H1 (cell line): ENCODE measurements around the gene EHBP1. TPM values are rescaled to one million over a fixed set of nuclear protein-coding genes. Genes with fewer than 3 reads are reported as not detected.

Experiments used
- CTCF ChIA-PET: fragments of 300-600 bp; sonication (Branson Sonifier 250); formaldehyde crosslinking; loops from one replicate; lab custom pipeline; 2021; ENCODE audit not compliant: partially characterized antibody; lab: Charles Lee
- POLR2A ChIA-PET: fragments of 300-600 bp; sonication (Branson Sonifier 250); formaldehyde crosslinking; loops from one replicate; lab custom pipeline; 2021; ENCODE audit warnings: inconsistent platforms; ENCODE audit not compliant: partially characterized antibody; lab: Charles Lee
- DNase-seq, 2 experiments: peaks; one replicate each; pipeline versions ENCODE4 v3.0.0 to v3.0.0-alpha.2; 2010 to 2022; ENCODE audit warnings: low spot score in 2 of 2, low read depth in 1 of 2, mixed read lengths in 1 of 2
- FAIRE-seq: peaks from 2 replicates; lab custom pipeline; 2011; peaks lifted over from hg19 to GRCh38; lab: Jason Lieb, UNC
- H2AFZ ChIP-seq: 2 replicates; pipeline ENCODE4 v1.8.1; 2012; ENCODE audit warnings: low read length, inconsistent platforms
- H2AK5ac ChIP-seq: 2 replicates; pipeline ENCODE4 v1.6.1; 2013; ENCODE audit warnings: low read depth, low read length
- H2BK120ac ChIP-seq: replicated peaks from 2 replicates; pipeline ENCODE3; 2013; ENCODE audit warnings: low read depth, low read length, inconsistent platforms
- H2BK12ac ChIP-seq: 2 replicates; pipeline ENCODE4 v1.6.1; 2013; ENCODE audit warnings: low read depth, low read length
- H2BK15ac ChIP-seq: 2 replicates; pipeline ENCODE4 v1.6.1; 2013; ENCODE audit warnings: low read length
- H2BK20ac ChIP-seq: 2 replicates; pipeline ENCODE4 v1.6.1; 2013; ENCODE audit warnings: low read length
- H2BK5ac ChIP-seq: 2 replicates; pipeline ENCODE4 v1.6.1; 2013; ENCODE audit warnings: low read depth, low read length
- H3K14ac ChIP-seq: 2 replicates; pipeline ENCODE4 v1.6.1; 2013; ENCODE audit warnings: inconsistent platforms; ENCODE audit not compliant: insufficient read length
- H3K18ac ChIP-seq: 2 replicates; pipeline ENCODE4 v1.6.1; 2013; ENCODE audit warnings: low read length; ENCODE audit errors: extremely low read depth
- H3K23ac ChIP-seq: 2 replicates; pipeline ENCODE4 v1.6.1; 2013; ENCODE audit warnings: inconsistent platforms; ENCODE audit not compliant: insufficient read length
- H3K23me2 ChIP-seq: 2 replicates; pipeline ENCODE4 v1.6.1; 2013; ENCODE audit warnings: low read depth, low read length
- H3K27ac ChIP-seq: 2 replicates; pipeline ENCODE4 v1.6.1; 2011; ENCODE audit warnings: low read depth, low read length, inconsistent platforms
- H3K27me3 ChIP-seq, 4 experiments: replicated peaks in 1 of 4; 1 replicate in 1 of 4; 2 replicates in 3 of 4; pipeline versions ENCODE4 v1.6.1 to v1.8.1; 2011 to 2013; ENCODE audit warnings: low read length in 3 of 4, mild to moderate bottlenecking in 3 of 4, inconsistent platforms in 2 of 4, mixed read lengths in 2 of 4, moderate library complexity in 1 of 4; ENCODE audit not compliant: control insufficient read depth in 3 of 4, insufficient read depth in 3 of 4; ENCODE audit errors: extremely low read depth in 1 of 4
- H3K36me3 ChIP-seq, 4 experiments: 2 replicates each; pipeline versions ENCODE4 v1.6.1 to v1.8.1; 2011 to 2013; ENCODE audit warnings: mild to moderate bottlenecking in 4 of 4, low read length in 3 of 4, moderate library complexity in 2 of 4, control low read depth in 1 of 4, inconsistent platforms in 1 of 4; ENCODE audit not compliant: insufficient read depth in 4 of 4, control insufficient read depth in 2 of 4
- H3K4ac ChIP-seq: replicated peaks from 2 replicates; pipeline ENCODE3; 2013; ENCODE audit warnings: low read length, low read depth, mixed read lengths, inconsistent platforms; ENCODE audit not compliant: insufficient read length
- H3K4me1 ChIP-seq, 4 experiments: replicated peaks in 1 of 4; 1 replicate in 1 of 4; 2 replicates in 3 of 4; pipeline versions ENCODE4 v1.6.1 to v1.8.1; 2011 to 2013; ENCODE audit warnings: low read length in 3 of 4, inconsistent platforms in 2 of 4, mixed read lengths in 1 of 4; ENCODE audit not compliant: insufficient read depth in 4 of 4, control insufficient read depth in 3 of 4
- H3K4me2 ChIP-seq, 2 experiments: 2 replicates each; pipeline versions ENCODE4 v1.6.1 to v1.8.1; 2011 to 2013; ENCODE audit warnings: low read depth in 2 of 2, low read length in 2 of 2, control low read depth in 1 of 2, inconsistent platforms in 1 of 2, mild to moderate bottlenecking in 1 of 2; ENCODE audit not compliant: insufficient read depth in 1 of 2
- H3K4me3 ChIP-seq, 4 experiments: fragments of 200-600, 300-600 bp in 1 of 4; sonication (generic), shearing (Covaris generic), sonication (Bioruptor Twin) in 1 of 4; 2 replicates each; pipeline versions ENCODE4 v1.5.1 to v1.8.1; 2011 to 2016; ENCODE audit warnings: low read length in 4 of 4, low read depth in 3 of 4, control low read depth in 2 of 4, inconsistent platforms in 2 of 4, mild to moderate bottlenecking in 2 of 4, mixed read lengths in 1 of 4, moderate library complexity in 1 of 4; ENCODE audit not compliant: insufficient read depth in 2 of 4; ENCODE audit errors: extremely low read depth in 1 of 4
- H3K56ac ChIP-seq: replicated peaks from 2 replicates; pipeline ENCODE3; 2013; ENCODE audit warnings: low read depth, mild to moderate bottlenecking, mixed read lengths, low read length, inconsistent platforms; ENCODE audit not compliant: insufficient read length
- H3K79me1 ChIP-seq: 2 replicates; pipeline ENCODE4 v1.6.1; 2013; ENCODE audit warnings: low read depth, low read length, control low read depth
- H3K79me2 ChIP-seq, 2 experiments: 2 replicates each; pipeline versions ENCODE4 v1.6.1 to v1.8.1; 2012 to 2013; ENCODE audit warnings: low read length in 2 of 2, mild to moderate bottlenecking in 2 of 2, inconsistent platforms in 1 of 2; ENCODE audit not compliant: insufficient read depth in 2 of 2, control insufficient read depth in 1 of 2
- H3K9ac ChIP-seq, 4 experiments: replicated peaks in 1 of 4; 1 replicate in 1 of 4; 2 replicates in 3 of 4; pipeline versions ENCODE4 v1.6.1 to v1.8.1; 2011 to 2013; ENCODE audit warnings: low read depth in 3 of 4, low read length in 3 of 4, control low read depth in 2 of 4, mild to moderate bottlenecking in 2 of 4, moderate library complexity in 2 of 4, inconsistent platforms in 1 of 4; ENCODE audit errors: extremely low read depth in 1 of 4
- H3K9me3 ChIP-seq, 2 experiments: 2 replicates each; pipeline versions ENCODE4 v1.6.1 to v1.8.1; 2012 to 2013; ENCODE audit warnings: mild to moderate bottlenecking in 2 of 2, moderate library complexity in 2 of 2, control low read depth in 1 of 2, inconsistent platforms in 1 of 2, low read depth in 1 of 2, low read length in 1 of 2, mixed read lengths in 1 of 2; ENCODE audit not compliant: insufficient read depth in 2 of 2
- H4K20me1 ChIP-seq, 2 experiments: replicated peaks in 1 of 2; 2 replicates each; pipeline versions ENCODE3 to v1.8.1; 2011 to 2013; ENCODE audit warnings: inconsistent platforms in 2 of 2, low read length in 2 of 2, mild to moderate bottlenecking in 1 of 2; ENCODE audit not compliant: insufficient read depth in 2 of 2, control insufficient read depth in 1 of 2
- H4K5ac ChIP-seq: 2 replicates; pipeline ENCODE4 v1.6.1; 2013; ENCODE audit warnings: low read length, low read depth, mixed read lengths, inconsistent platforms; ENCODE audit not compliant: insufficient read length
- H4K8ac ChIP-seq: 2 replicates; pipeline ENCODE4 v1.8.0; 2013; ENCODE audit warnings: mild to moderate bottlenecking, moderate library complexity, low read length, inconsistent platforms; ENCODE audit not compliant: insufficient read depth; ENCODE audit errors: extremely low read depth
- H4K91ac ChIP-seq: replicated peaks from 2 replicates; pipeline ENCODE3; 2013; ENCODE audit warnings: low read length, mixed read lengths, inconsistent platforms; ENCODE audit not compliant: insufficient read length
- CEBPB ChIP-seq: IDR thresholded peaks from 2 replicates; pipeline ENCODE4 v1.6.1; 2012; ENCODE audit warnings: low read depth, low read length
- CREB1 ChIP-seq: IDR thresholded peaks from 2 replicates; pipeline ENCODE4 v1.6.1; 2012; ENCODE audit warnings: inconsistent platforms
- EGR1 ChIP-seq: IDR thresholded peaks from 2 replicates; pipeline ENCODE4 v1.6.1; 2011; ENCODE audit warnings: low read depth, low read length, borderline replicate concordance
- FOSL1 ChIP-seq: IDR thresholded peaks from 2 replicates; pipeline ENCODE4 v1.6.1; 2011; ENCODE audit warnings: mild to moderate bottlenecking, low read depth, low read length, moderate library complexity; ENCODE audit not compliant: insufficient read depth
- HDAC2 ChIP-seq, 2 experiments: fragments of 300-600 bp in 1 of 2; sonication (generic) in 1 of 2; IDR thresholded peaks; 2 replicates each; pipeline ENCODE4 v1.6.1; 2011 to 2012; ENCODE audit warnings: low read depth in 2 of 2, low read length in 2 of 2, mild to moderate bottlenecking in 2 of 2, moderate library complexity in 2 of 2, borderline replicate concordance in 1 of 2, inconsistent platforms in 1 of 2
- JUND ChIP-seq: IDR thresholded peaks from 2 replicates; pipeline ENCODE4 v1.6.1; 2011; ENCODE audit warnings: mild to moderate bottlenecking, improper control_type of control experiment, low read length
- NRF1 ChIP-seq: IDR thresholded peaks from 2 replicates; pipeline ENCODE4 v1.6.1; 2011; ENCODE audit warnings: mild to moderate bottlenecking, low read depth, low read length, improper control_type of control experiment
- RAD21 ChIP-seq, 2 experiments: IDR thresholded peaks in 1 of 2; conservative IDR thresholded peaks in 1 of 2; 2 replicates each; pipeline ENCODE4 v1.6.1; 2011; ENCODE audit warnings: low read depth in 2 of 2, low read length in 2 of 2, improper control_type of control experiment in 1 of 2, inconsistent platforms in 1 of 2, mild to moderate bottlenecking in 1 of 2, moderate library complexity in 1 of 2
- RXRA ChIP-seq: IDR thresholded peaks from 2 replicates; pipeline ENCODE4 v1.6.1; 2011; ENCODE audit warnings: low read depth, mild to moderate bottlenecking, low read length, moderate library complexity; ENCODE audit not compliant: insufficient read depth
- SIRT6 ChIP-seq: IDR thresholded peaks from one replicate; pipeline ENCODE4 v1.7.1; 2012; ENCODE audit warnings: low read length, inconsistent platforms
- TBP ChIP-seq: IDR thresholded peaks from 2 replicates; pipeline ENCODE4 v1.6.1; 2011; ENCODE audit warnings: low read depth, low read length, improper control_type of control experiment
- TCF12 ChIP-seq: IDR thresholded peaks from 2 replicates; pipeline ENCODE4 v1.6.1; 2011; ENCODE audit warnings: low read depth, mild to moderate bottlenecking, low read length
- YY1 ChIP-seq: IDR thresholded peaks from 2 replicates; pipeline ENCODE4 v1.6.1; 2011; ENCODE audit warnings: low read depth, mild to moderate bottlenecking, low read length
- WGBS, 2 experiments: shearing (Covaris generic) in 1 of 2; methylation state at CpG; one replicate each; pipeline versions ENCODE4 v1.1.6 to v1.1.7; 2013 to 2015; ENCODE audit warnings: low lambda C conversion rate in 2 of 2, mixed read lengths in 2 of 2, inconsistent platforms in 1 of 2, low coverage in 1 of 2, missing lambda C conversion rate in 1 of 2; ENCODE audit not compliant: insufficient replicate concordance in 2 of 2, insufficient coverage in 1 of 2, insufficient read length in 1 of 2; ENCODE audit errors: extremely low coverage in 1 of 2, missing lambda C conversion rate in 1 of 2; 5-methylcytosine and 5-hydroxymethylcytosine counted together
- polyA plus RNA-seq, 7 experiments: library from polyadenylated mRNA; depleted of rRNA in 3 of 7; stranded (reverse) in 5 of 7; unstranded in 2 of 7; fragments of >200 nt in 5 of 7; fragments of 200-250 nt in 2 of 7; gene quantifications; 1 replicate in 5 of 7; 2 replicates in 1 of 7; 4 replicates in 1 of 7; pipeline versions ENCODE4 v1.2.1 to v1.2.3, GENCODE V29; 2011 to 2013; ENCODE audit warnings: missing spikeins in 2 of 7, mixed read lengths in 2 of 7
- total RNA-seq: library from RNA; stranded (reverse); fragmentation: NEBNext Ultra II Directional; extraction: Animal tissue kit (Norgen Biotek cat#: 25700); gene quantifications from 2 replicates; pipeline ENCODE4 v1.2.1, GENCODE V29; 2021
- TF ChIP-seq, protein P1 (sequence below): IDR thresholded peaks from 2 replicates; pipeline ENCODE4 v1.6.1; 2012; ENCODE audit warnings: inconsistent platforms
- TF ChIP-seq, protein P2 (sequence below): IDR thresholded peaks from 2 replicates; pipeline ENCODE4 v1.6.1; 2012; ENCODE audit warnings: inconsistent platforms

The EHBP1 gene
- total and polyA plus RNA-seq, 2 of the 8 experiments (the other 6 are each of a cell fraction or from before 2014, with no cell fraction given), result 12.0 to 64.1 TPM

DNA sequence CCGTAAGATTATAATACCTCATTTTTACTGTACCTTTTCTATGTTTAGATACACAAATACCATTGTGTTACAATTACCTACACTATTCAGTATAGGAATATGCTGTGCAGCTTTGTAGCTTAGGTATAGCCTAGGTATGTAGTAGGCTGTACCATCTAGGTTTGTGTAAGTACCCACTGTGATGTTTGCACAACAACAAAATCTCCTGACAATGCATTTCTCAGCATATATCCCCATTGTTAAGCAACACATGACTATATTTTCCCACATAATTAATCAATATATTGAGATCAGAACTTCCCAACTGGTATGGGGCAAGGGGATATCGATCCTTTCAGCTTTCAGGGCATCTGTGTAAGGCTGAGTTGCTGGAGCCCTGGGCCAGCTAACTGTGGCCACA is 238.8 kb downstream of the EHBP1 start:
- 97% methylated on average over 2 of the region's 2 CpGs; no CpG with 5 or more reads in 1 of the 2 experiments for WGBS, 2 experiments
- no peak overlapping the region for H2BK120ac ChIP-seq
- H3K4me2 ChIP-seq, result no peak overlapping the region
- H3K4me1 ChIP-seq, result no peaks in the 10 kb centered on the region
- no peak overlapping the region for H3K4ac ChIP-seq
- no peaks in the 10 kb centered on the region for H3K23me2 ChIP-seq
- no peak overlapping the region for H2AFZ ChIP-seq
- no peak for FAIRE-seq
- no peak overlapping the region for H4K91ac ChIP-seq
- POLR2A ChIA-PET, result no interaction called here
- H3K14ac ChIP-seq, result no peak overlapping the region
- no peak overlapping the region for H2BK5ac ChIP-seq
- H3K36me3 ChIP-seq, result no peaks in the 10 kb centered on the region
- H2AK5ac ChIP-seq, result no peak overlapping the region
- no peak overlapping the region for H2BK20ac ChIP-seq
- no peak overlapping the region for H2BK12ac ChIP-seq
- H3K79me1 ChIP-seq, result no peaks in the 10 kb centered on the region
- no peak overlapping the region for H4K5ac ChIP-seq
- no peak overlapping the region for H2BK15ac ChIP-seq
- no peaks in the 10 kb centered on the region for H3K27me3 ChIP-seq
- CTCF ChIA-PET, result interaction anchor here (1.1 kb wide), 1 partner anchor 481 kb away, joined by 3 read pairs; no protein-coding TSS in a partner anchor
- no peak overlapping the region for H3K56ac ChIP-seq
- H3K27ac ChIP-seq, result no peak overlapping the region
- H3K4me3 ChIP-seq, result no peak overlapping the region
- H3K79me2 ChIP-seq, result no peaks in the 10 kb centered on the region
- H3K18ac ChIP-seq, result no peak overlapping the region
- H4K20me1 ChIP-seq, result no peaks in the 10 kb centered on the region
- H3K9me3 ChIP-seq, result no peaks in the 10 kb centered on the region
- no peak overlapping the region for H4K8ac ChIP-seq
- no peak for DNase-seq
- H3K9ac ChIP-seq, result no peak overlapping the region
- no peak overlapping the region for H3K23ac ChIP-seq
- TF ChIP-seq, protein P1, sequence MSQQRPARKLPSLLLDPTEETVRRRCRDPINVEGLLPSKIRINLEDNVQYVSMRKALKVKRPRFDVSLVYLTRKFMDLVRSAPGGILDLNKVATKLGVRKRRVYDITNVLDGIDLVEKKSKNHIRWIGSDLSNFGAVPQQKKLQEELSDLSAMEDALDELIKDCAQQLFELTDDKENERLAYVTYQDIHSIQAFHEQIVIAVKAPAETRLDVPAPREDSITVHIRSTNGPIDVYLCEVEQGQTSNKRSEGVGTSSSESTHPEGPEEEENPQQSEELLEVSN, result no peak
- no peak for TF ChIP-seq JUND
- no peak for TF ChIP-seq TCF12
- no peak for TF ChIP-seq TBP
- TF ChIP-seq CREB1, result no peak
- TF ChIP-seq, protein P2, sequence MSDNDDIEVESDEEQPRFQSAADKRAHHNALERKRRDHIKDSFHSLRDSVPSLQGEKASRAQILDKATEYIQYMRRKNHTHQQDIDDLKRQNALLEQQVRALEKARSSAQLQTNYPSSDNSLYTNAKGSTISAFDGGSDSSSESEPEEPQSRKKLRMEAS, result no peak
- no peak for TF ChIP-seq CEBPB
- no peak for TF ChIP-seq NRF1
- TF ChIP-seq RXRA, result no peak
- no peak for TF ChIP-seq SIRT6
- no peak for TF ChIP-seq FOSL1
- no peak for TF ChIP-seq EGR1
- TF ChIP-seq YY1, result no peak
- TF ChIP-seq RAD21 (IDR thresholded peaks at IDR 0.05 in 1 of 2, conservative IDR thresholded peaks at IDR 0.05 in 1 of 2; ENCODE audit: low read depth in 2 of 2, low read length in 2 of 2), result no peak
- TF ChIP-seq HDAC2 (IDR thresholded peaks at IDR 0.05; ENCODE audit: borderline replicate concordance in 1 of 2, low read depth in 2 of 2, low read length in 2 of 2), result no peak
